Naive thymus-derived CD4-positive, alpha-beta T cell (primary cell): ENCODE results near the gene PPM1H. TPM values are rescaled to one million over a fixed set of nuclear protein-coding genes. Genes with fewer than 3 reads are reported as not detected.

Experiments used
- ATAC-seq: fragments of 150-1000 bp; cut with Tn5 transposase; 2 replicates; pipeline ENCODE4 v1.10.0; 2021; ENCODE audit warnings: mild to moderate bottlenecking, moderate library complexity
- CTCF ChIA-PET: fragments of 350-600 bp; sonication (Branson Sonifier 250); formaldehyde crosslinking; loops from one replicate; lab custom pipeline; 2021; ENCODE audit warnings: antibody characterized with exemption; lab: Charles Lee
- POLR2A ChIA-PET: fragments of 350-600 bp; sonication (Branson Sonifier 250); formaldehyde crosslinking; loops from one replicate; lab custom pipeline; 2021; ENCODE audit warnings: antibody characterized with exemption, inconsistent platforms; lab: Charles Lee
- DNase-seq, 9 donors: peaks; one replicate each; pipeline versions ENCODE4 v3.0.0 to v3.0.0-alpha.2; 2020 to 2022; ENCODE audit warnings: mixed read lengths in 1 of 9
- H3K27ac ChIP-seq: one replicate; pipeline ENCODE4 v1.7.0; 2013; ENCODE audit warnings: mild to moderate bottlenecking, low read depth, low read length, moderate library complexity
- H3K27me3 ChIP-seq, 2 donors: one replicate each; pipeline ENCODE4 v1.7.0; 2013; ENCODE audit warnings: low read length in 2 of 2, mild to moderate bottlenecking in 2 of 2, moderate library complexity in 2 of 2; ENCODE audit not compliant: control insufficient read depth in 2 of 2, insufficient read depth in 2 of 2
- H3K36me3 ChIP-seq, 3 experiments: 1 replicate in 2 of 3; 2 replicates in 1 of 3; pipeline ENCODE4 v1.7.0; 2013; ENCODE audit warnings: low read length in 3 of 3, mild to moderate bottlenecking in 3 of 3, moderate library complexity in 1 of 3; ENCODE audit not compliant: insufficient read depth in 3 of 3, control insufficient read depth in 2 of 3
- H3K4me1 ChIP-seq, 2 donors: one replicate each; pipeline ENCODE4 v1.7.0; 2013; ENCODE audit warnings: low read length in 2 of 2, mild to moderate bottlenecking in 2 of 2, moderate library complexity in 1 of 2; ENCODE audit not compliant: control insufficient read depth in 2 of 2, insufficient read depth in 2 of 2
- H3K4me3 ChIP-seq: 2 replicates; pipeline ENCODE4 v1.7.0; 2013; ENCODE audit warnings: mild to moderate bottlenecking, low read length
- H3K9me3 ChIP-seq, 3 experiments: 1 replicate in 2 of 3; 2 replicates in 1 of 3; pipeline ENCODE4 v1.7.0; 2013; ENCODE audit warnings: low read length in 3 of 3; ENCODE audit not compliant: control insufficient read depth in 2 of 3
- H3K27ac Mint-ChIP-seq, 9 donors: one replicate each; pipeline ENCODE4 v1.8.0; 2020 to 2022; ENCODE audit warnings: mixed read lengths in 9 of 9, mild to moderate bottlenecking in 8 of 9, moderate library complexity in 5 of 9, inconsistent platforms in 2 of 9
- H3K27me3 Mint-ChIP-seq, 5 donors: one replicate each; pipeline ENCODE4 v1.8.0; 2021 to 2022; ENCODE audit warnings: mixed read lengths in 5 of 5, mild to moderate bottlenecking in 1 of 5
- H3K36me3 Mint-ChIP-seq, 5 donors: one replicate each; pipeline ENCODE4 v1.8.0; 2020 to 2022; ENCODE audit warnings: mixed read lengths in 5 of 5, mild to moderate bottlenecking in 3 of 5, inconsistent platforms in 1 of 5
- H3K4me1 Mint-ChIP-seq, 7 donors: one replicate each; pipeline ENCODE4 v1.8.0; 2020 to 2022; ENCODE audit warnings: mixed read lengths in 7 of 7, mild to moderate bottlenecking in 3 of 7, inconsistent platforms in 1 of 7
- H3K4me3 Mint-ChIP-seq, 10 donors: one replicate each; pipeline ENCODE4 v1.8.0; 2020 to 2022; ENCODE audit warnings: mild to moderate bottlenecking in 10 of 10, mixed read lengths in 10 of 10, moderate library complexity in 6 of 10, inconsistent platforms in 2 of 10
- H3K9me3 Mint-ChIP-seq, 11 donors: one replicate each; pipeline ENCODE4 v1.8.0; 2020 to 2022; ENCODE audit warnings: mixed read lengths in 11 of 11, mild to moderate bottlenecking in 4 of 11, inconsistent platforms in 1 of 11, moderate library complexity in 1 of 11
- intact Hi-C, 2 donors: fragments of 100-400 bp; cut with micrococcal nuclease; formaldehyde crosslinking; loops; one replicate each; pipeline ENCODE4 v1.15.1; 2023
- polyA plus RNA-seq, 2 donors: library from polyadenylated mRNA; unstranded; fragments of 300-500 nt; fragmentation: Illumina TruSeq; gene quantifications; one replicate each; pipeline ENCODE4 v1.2.3, GENCODE V29; 2021
- total RNA-seq, 6 experiments: library from RNA in 5 of 6; stranded (reverse) in 5 of 6; gene quantifications; 1 replicate in 5 of 6; 2 replicates in 1 of 6; pipeline ENCODE4 v1.2.3 and lab custom pipeline; 2021 to 2026

Gene PPM1H
- total and polyA plus RNA-seq, 7 experiments from 2014 or later = 0.08 to 2.1 (median 0.34) TPM; not detected in 4

DNA sequence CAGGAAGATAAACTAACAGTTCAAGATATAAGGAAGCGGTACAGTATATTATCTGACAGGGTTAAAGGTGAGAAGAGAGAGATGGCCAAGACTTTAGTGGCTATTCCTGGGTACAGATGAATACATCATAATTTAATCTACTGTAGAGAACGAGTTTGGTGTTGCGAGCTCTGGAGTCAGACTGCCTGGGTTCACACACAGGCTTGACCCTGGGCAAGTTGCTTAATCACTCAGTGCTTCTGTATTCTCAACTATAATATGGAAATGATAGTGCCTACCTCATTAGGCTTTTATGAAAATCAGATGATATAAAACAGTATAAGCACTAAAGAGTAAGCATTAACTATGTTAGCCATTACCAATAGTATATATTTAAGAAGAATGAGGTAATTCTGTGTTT lies 3.5 kb downstream of the PPM1H start:
- Mint-ChIP-seq H3K4me3 (no peak overlapping the region), H3K9me3 (peaks cover 0 to 2% (median 0%) of the 10 kb centered on the region in 11 donors), H3K4me1 (peaks cover 12 to 14% (median 13%) of the 10 kb centered on the region in 7 donors), H3K36me3 (peaks cover 0 to 2% (median 0%) of the 10 kb centered on the region in 5 donors), H3K27me3 (peaks cover 40 to 67% (median 50%) of the 10 kb centered on the region in 5 donors), H3K27ac (no peak overlapping the region)
- peaks cover 6 to 7% of the 10 kb centered on the region in 2 donors for H3K27me3 ChIP-seq
- H3K36me3 ChIP-seq = no peaks in the 10 kb centered on the region
- no peak overlapping the region for H3K4me3 ChIP-seq
- intact Hi-C loops = no loop called here
- no peaks in the 10 kb centered on the region for H3K9me3 ChIP-seq
- no peak for ATAC-seq
- ChIA-PET CTCF (no interaction called here), POLR2A (no interaction called here)
- H3K4me1 ChIP-seq = no peaks in the 10 kb centered on the region
- H3K27ac ChIP-seq = no peak overlapping the region
- DNase-seq = no peak

DNA sequence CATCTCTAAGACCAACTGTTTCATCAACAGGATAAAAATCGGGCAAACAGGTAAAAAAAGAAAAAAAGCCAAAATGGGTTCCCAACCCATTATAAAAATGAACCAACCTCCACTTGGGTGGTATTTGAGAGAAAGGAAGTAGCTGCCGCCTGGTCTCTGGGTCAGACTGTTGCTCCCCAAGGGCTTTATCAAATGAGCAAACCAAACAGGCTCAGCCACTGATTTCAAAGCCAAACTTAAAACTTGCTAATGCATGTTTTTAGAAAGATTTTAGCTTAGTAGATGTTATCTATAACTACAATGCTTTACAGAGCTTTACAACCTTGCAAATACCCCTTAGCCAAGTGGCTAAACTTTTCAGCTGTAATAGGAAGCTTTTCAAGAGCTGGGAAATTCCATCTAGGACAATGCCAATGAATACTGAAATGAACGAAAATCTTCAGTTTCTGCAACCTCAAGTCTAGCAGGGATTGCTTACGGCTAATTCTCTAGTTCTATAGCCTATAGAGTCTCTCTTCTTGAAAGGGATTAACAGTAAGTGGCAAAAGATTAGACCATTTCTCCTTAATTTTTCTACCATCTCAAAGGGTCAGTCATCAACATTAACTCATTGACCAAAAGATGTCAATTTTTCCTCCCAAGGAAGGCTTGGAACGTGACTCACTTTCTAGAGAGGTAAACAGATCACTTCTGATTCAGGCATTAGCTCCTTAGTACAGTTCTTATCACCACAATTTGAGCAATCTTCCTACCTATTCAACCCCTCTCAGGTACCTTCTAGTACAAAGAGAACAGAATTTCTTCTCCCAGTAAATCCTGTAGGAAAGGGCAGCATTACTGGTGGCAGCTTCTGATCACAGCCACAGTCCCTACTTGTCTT lies 4.2 kb downstream of the PPM1H start:
- intact Hi-C loops = no loop called here
- DNase-seq (no peak), ATAC-seq (no peak)
- Histone ChIP-seq H3K9me3 (no peaks in the 10 kb centered on the region), H3K27me3 (peaks cover 3 to 6% of the 10 kb centered on the region in 2 donors), H3K36me3 (no peaks in the 10 kb centered on the region), H3K4me3 (no peak overlapping the region), H3K4me1 (no peaks in the 10 kb centered on the region), H3K27ac (no peak overlapping the region)
- CTCF ChIA-PET = no interaction called here
- peaks cover 0 to 2% (median 0%) of the 10 kb centered on the region in 11 donors for H3K9me3 Mint-ChIP-seq
- peaks cover 0 to 2% (median 0%) of the 10 kb centered on the region in 5 donors for H3K36me3 Mint-ChIP-seq
- no peak overlapping the region for H3K27ac Mint-ChIP-seq
- H3K4me3 Mint-ChIP-seq = no peak overlapping the region
- H3K4me1 Mint-ChIP-seq = peaks cover 12 to 14% (median 13%) of the 10 kb centered on the region in 7 donors
- POLR2A ChIA-PET = no interaction called here
- peaks cover 38 to 65% (median 56%) of the 10 kb centered on the region in 5 donors for H3K27me3 Mint-ChIP-seq

DNA sequence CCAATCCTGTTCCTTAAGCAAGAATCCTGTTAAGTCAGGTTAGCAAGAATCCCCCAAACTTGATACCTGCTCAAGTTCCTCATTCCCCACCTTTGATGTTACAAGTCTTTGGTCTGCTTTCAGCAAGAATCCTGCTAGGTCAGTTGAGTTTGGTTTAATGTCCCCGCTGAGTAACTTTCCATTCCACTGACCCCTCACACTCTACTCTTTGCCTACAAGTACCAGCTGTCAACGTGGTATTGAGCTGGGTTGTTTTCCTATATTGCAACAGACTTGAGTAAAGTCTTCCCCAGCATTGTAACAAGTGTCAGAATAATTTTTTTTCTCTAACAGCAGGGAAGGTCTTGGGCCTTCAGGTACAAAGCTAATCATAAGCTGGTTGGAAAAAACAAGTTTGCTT lies 6.3 kb downstream of the PPM1H start:
- no peak for ATAC-seq
- peaks cover 5 to 8% (median 7%) of the 10 kb centered on the region in 7 donors for H3K4me1 Mint-ChIP-seq
- Histone ChIP-seq H3K4me1 (no peaks in the 10 kb centered on the region), H3K27me3 (peaks cover 3 to 6% of the 10 kb centered on the region in 2 donors), H3K9me3 (no peaks in the 10 kb centered on the region), H3K27ac (no peak overlapping the region), H3K4me3 (no peak overlapping the region), H3K36me3 (no peaks in the 10 kb centered on the region)
- H3K9me3 Mint-ChIP-seq = peaks cover 0 to 2% (median 0%) of the 10 kb centered on the region in 11 donors
- no peak for DNase-seq
- POLR2A ChIA-PET = no interaction called here
- H3K4me3 Mint-ChIP-seq = no peak overlapping the region
- intact Hi-C loops = no loop called here
- CTCF ChIA-PET = no interaction called here
- peaks cover 32 to 56% (median 44%) of the 10 kb centered on the region in 5 donors for H3K27me3 Mint-ChIP-seq
- H3K36me3 Mint-ChIP-seq = peaks cover 0 to 2% (median 0%) of the 10 kb centered on the region in 5 donors
- H3K27ac Mint-ChIP-seq = no peak overlapping the region

DNA sequence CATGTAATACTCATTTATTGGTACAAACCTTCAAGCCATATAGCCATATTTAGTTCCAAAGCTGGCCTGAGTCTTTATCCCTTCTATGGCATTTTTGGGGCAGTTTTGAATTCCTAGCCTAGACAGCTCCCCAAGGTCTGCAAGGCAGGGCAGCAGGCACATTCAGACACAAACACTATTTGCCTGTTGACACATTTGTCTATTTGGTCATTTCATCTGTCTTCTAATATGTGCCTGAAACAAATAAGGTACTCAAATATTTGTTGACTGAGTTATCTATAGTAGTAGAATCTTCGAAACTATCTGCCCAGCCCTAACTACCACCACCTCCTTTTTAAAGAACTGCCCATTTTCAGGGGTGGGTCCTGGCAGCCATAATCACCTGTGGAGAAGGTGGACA lies 9.3 kb downstream of the PPM1H start:
- no peaks in the 10 kb centered on the region for H3K4me1 Mint-ChIP-seq

DNA sequence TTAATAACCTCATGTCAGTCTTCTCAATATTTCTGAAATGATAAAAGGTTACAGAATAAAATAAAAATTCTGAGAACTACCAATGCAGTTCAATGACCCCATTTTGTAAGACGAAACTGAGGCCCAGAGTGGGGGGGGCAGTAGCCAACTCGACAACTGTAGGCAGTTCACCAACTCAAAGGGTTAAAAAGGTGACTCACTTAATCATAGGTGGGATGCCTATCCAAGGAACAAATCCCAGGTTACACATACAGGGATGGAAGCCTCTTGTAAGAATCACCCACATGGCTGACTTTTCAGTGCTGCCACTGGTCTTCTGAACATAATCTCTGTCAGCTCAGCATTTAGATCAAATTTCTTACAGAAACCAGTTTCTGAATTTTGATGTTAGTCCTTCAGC lies 10.9 kb downstream of the PPM1H start:
- CTCF ChIA-PET = no interaction called here
- Histone ChIP-seq H3K27me3 (no peaks in the 10 kb centered on the region), H3K9me3 (no peaks in the 10 kb centered on the region), H3K4me1 (no peaks in the 10 kb centered on the region), H3K4me3 (no peak overlapping the region), H3K36me3 (no peaks in the 10 kb centered on the region), H3K27ac (no peak overlapping the region)
- H3K4me1 Mint-ChIP-seq = no peaks in the 10 kb centered on the region
- no peak overlapping the region for H3K27ac Mint-ChIP-seq
- peaks cover 0 to 2% (median 0%) of the 10 kb centered on the region in 11 donors for H3K9me3 Mint-ChIP-seq
- ATAC-seq = no peak
- H3K4me3 Mint-ChIP-seq = no peak overlapping the region
- H3K36me3 Mint-ChIP-seq = no peaks in the 10 kb centered on the region
- peaks cover 8 to 33% (median 10%) of the 10 kb centered on the region in 5 donors for H3K27me3 Mint-ChIP-seq
- no peak for DNase-seq
- POLR2A ChIA-PET = no interaction called here
- intact Hi-C loops = no loop called here

More for the DNA sequence above, 9.3 kb downstream of the PPM1H start:
- DNase-seq = no peak
- peaks cover 10 to 32% (median 18%) of the 10 kb centered on the region in 5 donors for H3K27me3 Mint-ChIP-seq
- no peak overlapping the region for H3K4me3 Mint-ChIP-seq
- Histone ChIP-seq H3K9me3 (no peaks in the 10 kb centered on the region), H3K36me3 (no peaks in the 10 kb centered on the region), H3K27ac (no peak overlapping the region), H3K4me3 (no peak overlapping the region), H3K27me3 (no peaks in the 10 kb centered on the region), H3K4me1 (no peaks in the 10 kb centered on the region)
- no peaks in the 10 kb centered on the region for H3K36me3 Mint-ChIP-seq
- no peak for ATAC-seq
- POLR2A ChIA-PET = no interaction called here
- no peak overlapping the region for H3K27ac Mint-ChIP-seq
- CTCF ChIA-PET = no interaction called here
- peaks cover 0 to 2% (median 0%) of the 10 kb centered on the region in 11 donors for H3K9me3 Mint-ChIP-seq
- intact Hi-C loops = no loop called here

DNA sequence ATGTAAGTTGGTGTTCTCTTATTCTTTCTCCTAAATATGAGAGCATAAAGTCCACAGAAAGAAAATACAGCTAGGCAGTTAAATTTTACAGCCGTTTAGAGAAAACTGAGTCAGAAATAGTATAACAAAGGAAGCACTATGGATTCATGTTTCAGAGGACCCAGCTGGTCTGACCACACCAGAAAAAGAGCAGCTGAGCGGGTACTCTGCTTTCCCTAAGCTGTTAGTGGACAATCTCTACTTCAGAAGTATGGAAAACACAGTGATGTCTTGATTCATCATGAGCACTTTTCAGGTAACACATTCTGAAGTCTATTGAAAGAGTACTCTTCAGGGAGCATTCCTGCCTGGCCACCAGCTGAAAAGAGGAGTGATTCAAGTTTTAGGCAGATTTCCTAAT lies 12.4 kb downstream of the PPM1H start:
- H3K4me1 Mint-ChIP-seq = no peaks in the 10 kb centered on the region
- no peaks in the 10 kb centered on the region for H3K36me3 ChIP-seq
- H3K4me1 ChIP-seq = no peaks in the 10 kb centered on the region
- DNase-seq = no peak
- no peak overlapping the region for H3K4me3 ChIP-seq
- POLR2A ChIA-PET = no interaction called here
- H3K9me3 ChIP-seq = no peaks in the 10 kb centered on the region
- H3K27ac Mint-ChIP-seq = no peak overlapping the region
- CTCF ChIA-PET = no interaction called here
- peaks cover 0 to 29% (median 12%) of the 10 kb centered on the region in 5 donors for H3K27me3 Mint-ChIP-seq
- H3K4me3 Mint-ChIP-seq = no peak overlapping the region
- no peaks in the 10 kb centered on the region for H3K27me3 ChIP-seq
- intact Hi-C loops = no loop called here
- H3K27ac ChIP-seq = no peak overlapping the region
- no peaks in the 10 kb centered on the region for H3K36me3 Mint-ChIP-seq
- ATAC-seq = no peak
- peaks cover 0 to 2% (median 0%) of the 10 kb centered on the region in 11 donors for H3K9me3 Mint-ChIP-seq
